HepG2 (cell line): Measurements from ENCODE around the gene MYH16. TPM values are rescaled to one million over a fixed set of nuclear protein-coding genes. Genes with fewer than 3 reads are reported as not detected.

ENCODE experiments used
- ATAC-seq: fragments of 200-7000 bp; cut with Tn5 transposase; 3 replicates; pipeline ENCODE4 v1.9.1; 2020; ENCODE audit warnings: mild to moderate bottlenecking, moderate library complexity
- BruUV-seq: library from RNA; stranded (reverse); fragments of 400-500 nt; replicated peaks from 2 replicates; lab custom pipeline; 2021; lab: Mats Ljungman, UMichigan
- CTCF ChIA-PET: fragments of 300-600 bp; formaldehyde crosslinking; extraction: SDS; loops from one replicate; lab custom pipeline; 2021; ENCODE audit warnings: low total read pairs, inconsistent platforms, low intra/inter-chr PET ratio; lab: Yijun Ruan, JAX
- POLR2A ChIA-PET: fragments of 350-600 bp; sonication (Branson Sonifier 250); formaldehyde crosslinking; loops from one replicate; lab custom pipeline; 2020; ENCODE audit warnings: antibody characterized with exemption, inconsistent platforms; lab: Yijun Ruan, JAX
- DNase-seq: peaks from one replicate; pipeline ENCODE4 v3.0.0-alpha.2; 2015; ENCODE audit warnings: low spot score
- FAIRE-seq: peaks from 3 replicates; lab custom pipeline; 2011; peaks lifted over from hg19 to GRCh38; lab: Jason Lieb, UNC
- H2AFZ ChIP-seq: one replicate; pipeline ENCODE4 v1.6.1; 2011; ENCODE audit warnings: low read length, inconsistent platforms
- H3K27ac ChIP-seq: fragments of 300-600 bp; 3 replicates; pipeline ENCODE4 v1.8.0; 2011; ENCODE audit warnings: mixed run types, mild to moderate bottlenecking, mixed read lengths, low read length, inconsistent platforms; ENCODE audit not compliant: insufficient read depth; ENCODE audit errors: extremely low read length
- H3K27me3 ChIP-seq, 2 experiments: fragments of 200-600 bp in 1 of 2; 2 replicates in 1 of 2; 3 replicates in 1 of 2; pipeline versions ENCODE4 v1.6.0 to v1.8.0; 2011; ENCODE audit warnings: low read length in 2 of 2, mild to moderate bottlenecking in 2 of 2, moderate library complexity in 2 of 2, inconsistent platforms in 1 of 2; ENCODE audit not compliant: insufficient read depth in 2 of 2, control insufficient read depth in 1 of 2
- H3K36me3 ChIP-seq, 2 experiments: fragments of 200-600 bp in 1 of 2; replicated peaks in 1 of 2; 2 replicates in 1 of 2; 3 replicates in 1 of 2; pipeline versions ENCODE4 v1.5.1 to v1.8.0; 2011; ENCODE audit warnings: low read length in 2 of 2, inconsistent platforms in 1 of 2; ENCODE audit not compliant: insufficient read depth in 2 of 2, control insufficient read depth in 1 of 2
- H3K4me1 ChIP-seq: 2 replicates; pipeline ENCODE4 v1.5.1; 2012; ENCODE audit warnings: low read length, inconsistent platforms; ENCODE audit not compliant: insufficient read depth
- H3K4me2 ChIP-seq: 2 replicates; pipeline ENCODE4 v1.6.0; 2011; ENCODE audit warnings: low read depth, low read length, inconsistent platforms
- H3K4me3 ChIP-seq, 3 experiments: fragments of 200-600 bp in 1 of 3; sonication (generic), shearing (Covaris generic) in 1 of 3; replicated peaks in 1 of 3; 2 replicates each; pipeline ENCODE4 v1.5.1; 2011 to 2016; ENCODE audit warnings: low read length in 3 of 3, inconsistent platforms in 2 of 3, low read depth in 2 of 3, mild to moderate bottlenecking in 2 of 3, control low read depth in 1 of 3, mixed read lengths in 1 of 3; ENCODE audit not compliant: insufficient read depth in 1 of 3
- H3K79me2 ChIP-seq: one replicate; pipeline ENCODE4 v1.6.1; 2011; ENCODE audit warnings: low read length, inconsistent platforms; ENCODE audit not compliant: insufficient read depth
- H3K9ac ChIP-seq: 2 replicates; pipeline ENCODE4 v1.6.0; 2011; ENCODE audit warnings: mild to moderate bottlenecking, low read depth, low read length, inconsistent platforms; ENCODE audit not compliant: insufficient read depth
- H3K9me3 ChIP-seq: 2 replicates; pipeline ENCODE4 v1.5.1; 2012; ENCODE audit warnings: mild to moderate bottlenecking, low read length
- H4K20me1 ChIP-seq: 2 replicates; pipeline ENCODE4 v1.6.0; 2011; ENCODE audit warnings: inconsistent platforms, mild to moderate bottlenecking, low read length, moderate library complexity; ENCODE audit not compliant: insufficient read depth
- ETV5 ChIP-seq: IDR thresholded peaks from 2 replicates; pipeline ENCODE4 v1.6.1; 2018; ENCODE audit warnings: missing biosample characterization, missing genetic modification reagents, inconsistent platforms, borderline replicate concordance
- GATAD2A ChIP-seq: IDR thresholded peaks from 2 replicates; pipeline ENCODE4 v1.6.1; 2016
- RXRA ChIP-seq: sonication (generic); formaldehyde crosslinking; IDR thresholded peaks from 2 replicates; pipeline ENCODE4 v1.5.1; 2020; ENCODE audit warnings: missing genetic modification reagents
- UBTF ChIP-seq: sonication (generic); formaldehyde crosslinking; IDR thresholded peaks from 2 replicates; pipeline ENCODE4 v1.4.0; 2020; ENCODE audit warnings: mild to moderate bottlenecking, missing genetic modification reagents
- ZKSCAN1 ChIP-seq: fragments of 150-350 bp; IDR thresholded peaks from 2 replicates; pipeline ENCODE4 v1.6.1; 2014; ENCODE audit warnings: low read length
- ZNF143 ChIP-seq: sonication (generic); formaldehyde crosslinking; IDR thresholded peaks from 2 replicates; pipeline ENCODE4 v1.4.0; 2020; ENCODE audit warnings: missing genetic modification reagents
- ZNF639 ChIP-seq: conservative IDR thresholded peaks from 2 replicates; pipeline ENCODE4 v1.6.1; 2018; ENCODE audit warnings: missing genetic modification reagents
- ZNF687 ChIP-seq: sonication (generic); formaldehyde crosslinking; IDR thresholded peaks from 2 replicates; pipeline ENCODE4 v1.5.1; 2020; ENCODE audit warnings: mild to moderate bottlenecking, missing genetic modification reagents, moderate library complexity
- ZNF770 ChIP-seq: sonication (generic); formaldehyde crosslinking; IDR thresholded peaks from 2 replicates; pipeline ENCODE4 v1.5.0; 2020; ENCODE audit warnings: mild to moderate bottlenecking, missing genetic modification reagents
- ZNF776 ChIP-seq: sonication (generic); formaldehyde crosslinking; IDR thresholded peaks from 2 replicates; pipeline ENCODE4 v1.4.0; 2020; ENCODE audit warnings: mild to moderate bottlenecking, missing genetic modification reagents
- ZSCAN9 ChIP-seq: IDR thresholded peaks from 2 replicates; pipeline ENCODE4 v1.6.1; 2016; ENCODE audit warnings: borderline replicate concordance
- WGBS: methylation state at CpG from one replicate; pipeline ENCODE4 v1.1.6; 2017; ENCODE audit warnings: low lambda C conversion rate; 5-methylcytosine and 5-hydroxymethylcytosine counted together
- in situ Hi-C: cut with HindIII; loops from 2 replicates; pipeline ENCODE4 v1.10.0; 2017; ENCODE audit warnings: low pct_unique_long_range_greater_than_20kb; ENCODE audit not compliant: extremely low pct_ligation_motif_present
- intact Hi-C: fragments of 100-400 bp; cut with micrococcal nuclease; formaldehyde crosslinking; loops from one replicate; pipeline ENCODE4 v1.10.0; 2022; ENCODE audit not compliant: unreplicated experiment
- polyA plus RNA-seq, 8 experiments: library from polyadenylated mRNA; depleted of rRNA in 3 of 8; stranded (reverse) in 7 of 8; unstranded in 1 of 8; fragments of >200 nt; fragmentation: Illumina TruSeq in 4 of 8; extraction: Trizol in 4 of 8; gene quantifications; 2 replicates each; pipeline versions ENCODE4 v1.2.1 to v1.2.3, GENCODE V29; 2011 to 2016; ENCODE audit warnings: low read depth in 4 of 8, missing spikeins in 1 of 8, mixed read lengths in 1 of 8; ENCODE audit not compliant: insufficient read depth in 1 of 8
- total RNA-seq, 5 experiments: library from RNA; depleted of rRNA; stranded (reverse); fragments of >200 nt; fragmentation: Illumina TruSeq; extraction: Trizol; gene quantifications; 2 replicates each; pipeline ENCODE4 v1.2.3, GENCODE V29; 2016; ENCODE audit warnings: low read depth in 1 of 5

The MYH16 gene
- total and polyA plus RNA-seq, 2 of the 13 experiments (the other 11 are each of a cell fraction or from before 2014, with no cell fraction given) = 0.05 to 0.15 TPM

GRCh38 chr7:99267841-99268576 lies 4.6 kb upstream of the MYH16 start:
- FAIRE-seq (no peak), ATAC-seq (peak; percentile 43), DNase-seq (no peak)
- BruUV-seq = no TSS peak
- intact Hi-C loops = loop anchor here (5.0 kb wide), 1 partner anchor 56 kb away; no protein-coding TSS in a partner anchor
- no peaks in the 10 kb centered on the region for H4K20me1 ChIP-seq
- H3K4me3 ChIP-seq = peak overlapping the region in 1 of 3 experiments; percentile 19; a peak in 1 of 6 replicates
- H3K4me1 ChIP-seq = peaks cover 34% of the 10 kb centered on the region
- H3K9me3 ChIP-seq = no peaks in the 10 kb centered on the region
- no peaks in the 10 kb centered on the region for H3K79me2 ChIP-seq
- H3K36me3 ChIP-seq = no peaks in the 10 kb centered on the region
- POLR2A ChIA-PET = interaction anchor here (0.8 to 1.3 kb wide), 4 partner anchors 60 to 228 kb away, joined by 3 to 4 read pairs (median 3); partner anchors contain the start of gene KPNA7
- no peak overlapping the region for H3K27ac ChIP-seq
- H2AFZ ChIP-seq = no peak overlapping the region
- CTCF ChIA-PET = no interaction called here
- TF ChIP-seq ZKSCAN1 (0 out of 2 replicates have a peak, but pooled peaks have one; percentile 12), GATAD2A (0 out of 2 replicates have a peak, but pooled peaks have one; percentile 0), ETV5 (CRISPR knock-in tag) (no peak), ZNF143 (0 out of 2 replicates have a peak, but pooled peaks have one; percentile 7), ZNF776 (CRISPR knock-in tag) (no peak), ZSCAN9 (CRISPR knock-in tag) (0 out of 2 replicates have a peak, but pooled peaks have one; percentile 5), ZNF770 (no peak), UBTF (CRISPR knock-in tag) (0 out of 2 replicates have a peak, but pooled peaks have one; percentile 12), RXRA (CRISPR knock-in tag) (0 out of 2 replicates have a peak, but pooled peaks have one; percentile 3), ZNF687 (peak; percentile 35), ZNF639 (CRISPR knock-in tag) (no peak)
- H3K9ac ChIP-seq = no peak overlapping the region
- H3K27me3 ChIP-seq = peaks cover under 1 to 1% of the 10 kb centered on the region in 2 experiments; a peak in 2 of 5 replicates
- in situ Hi-C loops = no loop called here
- WGBS = 75% methylated on average over 11 of the region's 17 CpGs
- peak overlapping the region; percentile 52 for H3K4me2 ChIP-seq
